Hepatocyte (in vitro differentiated cells): ENCODE measurements around the gene TMEM255B.

Experiments used
- CTCF ChIP-seq: fragments of 200-600 bp; sonication (generic); IDR thresholded peaks from 2 replicates; pipeline ENCODE4 v1.5.1; 2016; ENCODE audit warnings: antibody characterized with exemption, mild to moderate bottlenecking; ENCODE audit not compliant: poor library complexity
- EZH2 ChIP-seq: fragments of 200-600 bp; sonication (generic); IDR thresholded peaks from 2 replicates; pipeline ENCODE4 v1.6.1; 2016; ENCODE audit warnings: antibody characterized with exemption, mild to moderate bottlenecking, borderline replicate concordance
- EZH2phosphoT487 ChIP-seq: fragments of 200-600 bp; sonication (generic); IDR thresholded peaks from one replicate; pipeline ENCODE4 v1.6.1; 2018; ENCODE audit warnings: antibody characterized with exemption, mild to moderate bottlenecking, low read depth, moderate library complexity; ENCODE audit not compliant: unreplicated experiment, severe bottlenecking

DNA sequence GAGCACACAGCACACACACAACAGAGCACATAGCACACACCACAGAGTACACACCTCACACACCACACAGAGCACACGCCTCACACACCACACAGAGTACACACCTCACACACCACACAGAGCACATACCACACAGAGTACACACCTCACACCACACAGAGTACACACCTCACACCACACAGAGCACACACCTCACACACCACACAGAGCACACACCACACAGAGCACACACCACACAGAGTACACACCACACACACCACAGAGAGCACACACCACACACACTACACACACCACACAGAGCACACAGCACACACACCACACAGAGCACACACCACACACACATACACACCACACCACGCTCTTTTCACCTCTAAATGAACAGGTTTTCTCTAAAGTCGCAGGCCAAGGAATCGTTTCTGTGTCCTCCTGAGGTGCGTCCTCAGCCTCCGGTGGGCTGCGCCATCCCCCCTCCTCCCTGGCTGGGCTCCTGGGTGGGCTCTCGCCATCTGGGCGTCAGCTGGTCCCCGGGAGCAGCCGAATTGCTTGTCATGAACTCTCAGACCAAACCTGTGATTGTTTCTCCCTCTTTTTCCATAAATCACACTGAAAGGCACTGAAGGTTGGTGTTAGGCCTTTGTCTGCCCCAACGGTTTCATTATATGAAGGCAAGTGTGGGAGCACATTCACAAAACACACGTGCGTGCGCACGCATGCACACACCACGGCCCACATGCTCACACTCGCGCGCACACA, 37.4 kb downstream of the TMEM255B start:
- no peak for TF ChIP-seq CTCF
- no peak for TF ChIP-seq EZH2
- TF ChIP-seq EZH2phosphoT487: no peak
